PFSK-1 (cell line): ENCODE measurements around the gene CHIT1.

ENCODE experiments used
- FOXP2 ChIP-seq: optimal IDR thresholded peaks from 2 replicates; pipeline ENCODE3; 2011; ENCODE audit warnings: borderline replicate concordance, control low read depth, inconsistent platforms; ENCODE audit not compliant: insufficient read depth; ENCODE audit errors: extremely low read length, extremely low read depth
- POLR2AphosphoS5 ChIP-seq: IDR thresholded peaks from 2 replicates; pipeline ENCODE4 v1.6.1; 2012; ENCODE audit warnings: low read depth, mild to moderate bottlenecking, control low read depth, low read length, moderate library complexity
- SIN3A ChIP-seq: IDR thresholded peaks from 2 replicates; pipeline ENCODE4 v1.6.1; 2012; ENCODE audit warnings: mild to moderate bottlenecking, low read length, moderate library complexity, borderline replicate concordance; ENCODE audit not compliant: insufficient read depth
- TAF1 ChIP-seq: IDR thresholded peaks from 2 replicates; pipeline ENCODE4 v1.6.1; 2012; ENCODE audit warnings: low read length, control low read depth, borderline replicate concordance; ENCODE audit not compliant: insufficient read depth
- TF ChIP-seq, protein P1 (sequence below), 2 experiments: IDR thresholded peaks; 2 replicates each; pipeline versions ENCODE4 v1.6.1 to v1.8.0; 2011 to 2012; ENCODE audit warnings: low read depth in 2 of 2, low read length in 2 of 2, control low read depth in 1 of 2, inconsistent platforms in 1 of 2, mild to moderate bottlenecking in 1 of 2, moderate library complexity in 1 of 2; ENCODE audit not compliant: insufficient read depth in 1 of 2

DNA sequence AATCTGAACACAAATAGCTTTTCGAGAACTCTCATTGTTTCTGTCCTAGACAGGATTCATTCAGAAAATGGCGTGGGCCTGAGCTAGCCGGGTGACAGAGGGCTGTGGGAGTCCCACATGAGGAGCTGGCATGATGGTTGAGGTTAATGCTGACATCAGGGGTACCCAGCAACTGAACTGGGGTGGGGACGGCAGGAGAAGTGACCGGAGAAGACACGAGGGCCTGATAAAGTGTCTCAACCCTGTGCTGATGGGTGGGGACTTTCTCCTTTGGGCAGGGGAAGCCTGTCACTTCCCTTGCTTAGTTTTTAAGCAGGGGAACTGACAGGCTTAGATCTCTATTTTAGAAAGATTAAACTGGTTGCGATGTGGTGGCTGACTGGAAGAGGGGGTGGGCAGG lies 14.6 kb downstream of the CHIT1 start:
- TF ChIP-seq POLR2AphosphoS5: no peak
- TF ChIP-seq, protein P1, sequence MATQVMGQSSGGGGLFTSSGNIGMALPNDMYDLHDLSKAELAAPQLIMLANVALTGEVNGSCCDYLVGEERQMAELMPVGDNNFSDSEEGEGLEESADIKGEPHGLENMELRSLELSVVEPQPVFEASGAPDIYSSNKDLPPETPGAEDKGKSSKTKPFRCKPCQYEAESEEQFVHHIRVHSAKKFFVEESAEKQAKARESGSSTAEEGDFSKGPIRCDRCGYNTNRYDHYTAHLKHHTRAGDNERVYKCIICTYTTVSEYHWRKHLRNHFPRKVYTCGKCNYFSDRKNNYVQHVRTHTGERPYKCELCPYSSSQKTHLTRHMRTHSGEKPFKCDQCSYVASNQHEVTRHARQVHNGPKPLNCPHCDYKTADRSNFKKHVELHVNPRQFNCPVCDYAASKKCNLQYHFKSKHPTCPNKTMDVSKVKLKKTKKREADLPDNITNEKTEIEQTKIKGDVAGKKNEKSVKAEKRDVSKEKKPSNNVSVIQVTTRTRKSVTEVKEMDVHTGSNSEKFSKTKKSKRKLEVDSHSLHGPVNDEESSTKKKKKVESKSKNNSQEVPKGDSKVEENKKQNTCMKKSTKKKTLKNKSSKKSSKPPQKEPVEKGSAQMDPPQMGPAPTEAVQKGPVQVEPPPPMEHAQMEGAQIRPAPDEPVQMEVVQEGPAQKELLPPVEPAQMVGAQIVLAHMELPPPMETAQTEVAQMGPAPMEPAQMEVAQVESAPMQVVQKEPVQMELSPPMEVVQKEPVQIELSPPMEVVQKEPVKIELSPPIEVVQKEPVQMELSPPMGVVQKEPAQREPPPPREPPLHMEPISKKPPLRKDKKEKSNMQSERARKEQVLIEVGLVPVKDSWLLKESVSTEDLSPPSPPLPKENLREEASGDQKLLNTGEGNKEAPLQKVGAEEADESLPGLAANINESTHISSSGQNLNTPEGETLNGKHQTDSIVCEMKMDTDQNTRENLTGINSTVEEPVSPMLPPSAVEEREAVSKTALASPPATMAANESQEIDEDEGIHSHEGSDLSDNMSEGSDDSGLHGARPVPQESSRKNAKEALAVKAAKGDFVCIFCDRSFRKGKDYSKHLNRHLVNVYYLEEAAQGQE (IDR thresholded peaks at IDR 0.05; ENCODE audit: insufficient read depth in 1 of 2, low read depth in 2 of 2, low read length in 2 of 2): no peak
- TF ChIP-seq TAF1: no peak
- TF ChIP-seq FOXP2: no peak
- TF ChIP-seq SIN3A: no peak
